Muscle layer of colon (tissue), 2 donors: ENCODE measurements around the gene SMIM1.
"Not testable (repeated sequence)": the region's sequence is repeated elsewhere in the genome, so short reads cannot be mapped to it uniquely, and the experiment has no call there.

ENCODE experiments used
- H3K27ac ChIP-seq: one replicate; pipeline ENCODE4 v1.7.0; 2013; ENCODE audit warnings: low read depth, mild to moderate bottlenecking, low read length, moderate library complexity
- H3K27me3 ChIP-seq, 2 donors: one replicate each; pipeline ENCODE4 v1.7.0; 2013; ENCODE audit warnings: low read length in 2 of 2, mild to moderate bottlenecking in 2 of 2; ENCODE audit not compliant: insufficient read depth in 2 of 2, control insufficient read depth in 1 of 2
- H3K36me3 ChIP-seq: one replicate; pipeline ENCODE4 v1.7.0; 2013; ENCODE audit warnings: mild to moderate bottlenecking, low read length; ENCODE audit not compliant: insufficient read depth
- H3K4me1 ChIP-seq: one replicate; pipeline ENCODE4 v1.7.0; 2013; ENCODE audit warnings: mild to moderate bottlenecking, low read length; ENCODE audit not compliant: insufficient read depth
- H3K4me3 ChIP-seq, 2 donors: one replicate each; pipeline ENCODE4 v1.7.0; 2013; ENCODE audit warnings: low read length in 2 of 2, low read depth in 1 of 2, mild to moderate bottlenecking in 1 of 2, moderate library complexity in 1 of 2
- H3K9ac ChIP-seq: one replicate; pipeline ENCODE4 v1.7.0; 2013; ENCODE audit warnings: low read length
- H3K9me3 ChIP-seq: one replicate; pipeline ENCODE4 v1.7.0; 2013; ENCODE audit warnings: mild to moderate bottlenecking, low read length
- donor health status: abdominal sarcoma.
- donor health status: Adenocarcinoma of cecum.

Gene SMIM1

DNA sequence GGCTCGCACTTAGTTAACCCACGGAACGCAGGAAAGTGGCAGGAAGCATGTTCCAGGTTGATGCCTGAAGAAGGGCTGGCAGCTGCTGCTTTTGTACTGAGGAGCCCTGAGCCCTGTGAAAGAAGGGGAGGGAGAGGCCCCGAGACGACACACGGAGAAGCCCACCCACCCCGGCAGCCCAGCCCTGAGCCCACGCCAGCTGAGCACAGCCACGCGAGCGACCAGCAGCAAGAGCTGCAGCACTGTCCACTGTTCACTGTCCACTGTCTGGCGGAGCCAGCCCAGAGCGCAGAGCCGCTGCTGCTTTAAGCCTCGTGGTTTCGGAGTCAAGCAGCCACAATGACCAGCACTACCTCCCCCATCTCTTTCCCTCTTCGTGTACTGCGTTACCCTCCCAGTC, 18.4 kb downstream of the SMIM1 start:
- no peak overlapping the region for H3K27ac ChIP-seq
- peaks cover 29% of the 10 kb centered on the region for H3K4me1 ChIP-seq
- H3K9ac ChIP-seq = no peak overlapping the region
- H3K27me3 ChIP-seq = no peaks in the 10 kb centered on the region
- no peak overlapping the region for H3K4me3 ChIP-seq
- H3K9me3 ChIP-seq = no peaks in the 10 kb centered on the region
- H3K36me3 ChIP-seq = peaks cover 35% of the 10 kb centered on the region

DNA sequence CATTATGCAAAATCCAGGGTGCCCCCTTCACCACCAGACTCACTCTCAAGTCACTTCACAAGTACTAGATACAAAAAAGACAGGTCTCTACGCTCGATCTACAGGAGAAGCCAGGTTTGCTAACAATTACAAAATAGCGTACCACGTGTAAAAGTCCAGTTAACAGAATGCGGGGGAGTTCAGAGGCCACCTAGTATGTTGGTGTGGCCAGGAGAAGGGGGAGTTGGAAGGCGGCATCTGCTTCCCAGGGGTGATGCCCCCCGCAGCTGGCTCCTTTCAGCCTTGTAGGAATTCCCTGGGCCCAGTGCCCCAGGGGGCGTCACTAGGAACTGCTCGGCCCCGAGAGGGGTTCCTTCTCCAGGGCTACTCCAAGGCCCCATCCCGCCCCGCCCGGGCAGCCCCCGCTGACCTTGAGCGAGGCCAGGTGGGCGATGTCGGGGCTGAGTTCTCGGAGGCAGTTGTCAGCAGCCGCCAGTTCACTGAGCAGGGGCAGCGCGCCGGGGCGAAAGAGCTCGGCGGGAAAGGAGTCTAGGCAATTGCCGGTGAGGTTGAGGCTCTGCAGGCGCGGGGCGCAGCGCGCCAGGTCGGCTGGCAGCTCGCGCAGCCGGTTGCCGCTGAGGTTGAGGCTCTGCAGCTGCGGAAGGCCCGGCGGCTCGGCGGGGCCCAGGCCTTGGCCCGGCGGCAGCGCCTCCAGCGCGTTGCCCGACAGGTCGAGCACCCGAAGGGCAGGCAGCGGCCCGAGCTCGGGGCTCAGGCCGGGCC, 23.1 kb downstream of the SMIM1 start:
- Histone ChIP-seq H3K27me3 (no peaks in the 10 kb centered on the region), H3K4me3 (peak overlapping the region; percentile 87 to 96), H3K9me3 (no peaks in the 10 kb centered on the region), H3K9ac (peak overlapping the region; percentile 61), H3K36me3 (peaks cover 5% of the 10 kb centered on the region), H3K4me1 (peaks cover 34% of the 10 kb centered on the region), H3K27ac (peak overlapping the region; percentile 73)

DNA sequence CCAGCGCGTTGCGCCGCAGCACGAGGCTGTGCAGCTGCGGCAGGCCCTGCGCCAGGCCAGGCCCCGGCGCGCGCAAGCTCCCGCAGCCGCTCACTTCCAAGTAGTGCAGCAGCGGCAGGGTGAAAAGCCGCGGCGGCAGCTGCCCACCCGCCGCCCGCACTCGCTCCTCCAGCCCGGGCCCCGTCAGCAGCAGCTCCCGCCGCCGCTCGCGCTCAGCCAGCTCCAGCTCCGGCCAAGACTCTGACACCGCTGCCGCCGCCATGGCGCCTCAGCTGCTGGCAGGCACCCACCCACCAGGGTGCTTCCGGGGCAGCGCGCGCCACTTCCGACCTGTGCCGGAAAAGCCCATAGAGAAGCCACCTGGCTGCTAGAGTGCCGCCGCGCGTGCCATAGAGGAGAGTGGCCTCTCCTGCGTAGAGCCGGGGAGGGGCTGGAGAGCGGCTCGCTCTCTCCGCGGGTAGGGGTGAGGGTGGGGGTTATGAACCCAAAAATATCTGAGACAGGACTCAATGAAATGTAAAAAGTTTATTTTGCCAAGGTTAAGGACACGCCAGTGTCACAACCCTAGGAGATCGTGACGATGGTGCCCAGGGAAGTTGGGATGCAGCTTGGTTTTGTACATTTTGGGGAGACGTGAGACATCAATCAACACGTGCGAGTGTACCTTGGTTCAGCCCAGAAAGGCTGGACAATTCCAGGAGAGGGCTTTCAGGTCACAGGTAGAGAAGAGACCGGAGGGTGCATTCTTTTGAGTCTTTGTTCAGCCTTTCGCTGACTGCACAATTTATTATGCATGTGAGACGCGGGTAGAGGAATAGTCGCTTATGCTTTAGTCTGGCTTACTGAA, 23.9 kb downstream of the SMIM1 start, which contains the start of gene LRRC47:
Gene LRRC47 (minus strand): TSS at position 284 of the 847 bp plus-strand sequence. CDS start 22 bp downstream, at position 262.
- Histone ChIP-seq H3K4me1 (peaks cover 34% of the 10 kb centered on the region), H3K9ac (peak within 1 kb of the TSS; percentile 75), H3K36me3 (peaks cover 5% of the 10 kb centered on the region), H3K27ac (peak within 1 kb of the TSS; percentile 73), H3K9me3 (no peaks in the 10 kb centered on the region), H3K4me3 (peak within 1 kb of the TSS; percentile 87 to 96), H3K27me3 (no peaks in the 10 kb centered on the region)

DNA sequence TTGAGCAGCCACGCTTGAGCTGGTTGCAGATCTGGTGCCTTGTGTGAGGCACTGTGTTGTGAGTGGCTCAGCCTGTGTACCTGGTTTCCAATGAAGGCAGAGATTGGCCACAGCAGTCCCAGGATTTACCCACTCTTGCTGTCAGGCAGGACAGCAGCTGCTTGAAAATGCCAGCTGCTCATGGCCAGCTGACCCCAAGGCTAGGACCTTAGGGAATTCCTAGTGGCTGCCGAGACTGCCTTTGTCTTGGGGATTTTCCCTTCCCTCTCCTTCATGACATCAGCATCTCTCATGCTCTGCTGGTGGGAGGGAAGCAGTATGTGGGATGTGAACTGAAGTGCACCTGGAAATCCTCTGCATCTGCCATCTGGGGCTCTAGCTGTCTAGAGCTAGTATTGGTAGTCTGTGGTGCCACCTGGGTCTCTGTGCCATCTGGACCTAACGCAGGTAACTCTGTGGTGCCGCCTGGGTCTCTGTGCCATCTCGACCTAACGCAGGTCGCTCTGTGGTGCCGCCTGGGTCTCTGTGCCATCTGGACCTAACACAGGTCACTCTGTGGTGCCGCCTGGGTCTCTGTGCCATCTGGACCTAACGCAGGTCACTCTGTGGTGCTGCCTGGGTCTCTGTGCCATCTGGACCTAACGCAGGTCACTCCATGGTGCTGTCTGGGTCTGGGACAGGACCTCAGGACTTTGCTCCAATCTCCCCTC, 27.6 kb downstream of the SMIM1 start:
- H3K4me3 ChIP-seq = no peak overlapping the region
- H3K27ac ChIP-seq = no peak overlapping the region
- no peaks in the 10 kb centered on the region for H3K9me3 ChIP-seq
- no peaks in the 10 kb centered on the region for H3K36me3 ChIP-seq
- no peaks in the 10 kb centered on the region for H3K27me3 ChIP-seq
- no peak overlapping the region for H3K9ac ChIP-seq
- peaks cover 8% of the 10 kb centered on the region for H3K4me1 ChIP-seq

DNA sequence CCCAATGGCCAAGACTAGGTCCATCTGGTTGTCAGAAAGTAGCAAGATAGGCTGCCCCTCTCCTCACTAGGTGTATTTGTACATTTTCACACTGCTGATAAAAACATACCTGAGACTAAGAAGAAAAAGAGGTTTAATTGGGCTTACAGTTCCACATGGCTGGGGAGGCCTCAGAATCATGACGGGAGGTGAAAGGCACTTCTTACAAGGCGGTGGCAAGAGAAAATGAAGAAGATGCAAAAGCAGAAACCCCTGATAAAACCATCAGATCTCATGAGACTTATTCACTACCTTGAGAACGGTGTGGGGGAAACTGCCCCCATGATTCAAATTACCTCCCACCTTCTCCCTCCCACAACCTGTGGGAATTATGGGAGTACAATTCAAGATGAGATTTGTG, 28.2 kb downstream of the SMIM1 start:
- not testable (repeated sequence) for H3K9ac ChIP-seq, H3K4me1 ChIP-seq, H3K27me3 ChIP-seq

DNA sequence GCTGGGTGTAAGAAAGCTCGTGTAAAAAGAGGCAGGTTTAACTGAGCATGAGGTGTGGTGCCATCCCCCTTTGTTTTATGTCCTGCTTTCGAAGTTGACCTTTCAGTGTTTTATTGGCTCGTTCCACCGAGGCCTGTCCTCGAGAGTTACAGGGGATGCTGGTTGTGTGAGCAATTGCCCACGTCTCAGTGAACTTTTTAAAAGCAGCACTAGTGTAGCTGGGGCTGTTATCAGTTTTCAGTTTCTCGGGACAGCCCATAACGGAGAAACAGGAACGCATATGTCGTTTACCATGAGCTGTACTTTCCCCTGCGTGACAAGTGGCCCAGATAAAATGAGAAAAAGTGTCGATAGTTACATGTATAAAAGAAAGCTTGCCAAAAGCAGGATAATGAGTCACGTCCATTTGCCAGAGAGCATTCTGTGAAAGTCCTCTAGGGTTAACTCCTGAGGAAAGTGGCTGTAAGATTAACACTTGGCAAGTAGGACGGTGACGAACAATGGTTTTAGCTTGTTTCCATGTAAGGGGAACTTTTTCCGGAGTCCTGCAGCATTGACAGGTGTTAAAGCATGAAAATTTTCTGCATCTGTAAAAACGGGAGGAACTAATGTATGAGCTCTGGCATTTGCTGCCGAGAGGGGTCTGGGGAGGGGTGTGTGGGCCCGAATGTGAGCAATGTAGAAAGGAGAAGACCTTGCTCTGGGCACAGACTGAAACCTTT, 31.5 kb downstream of the SMIM1 start:
- no peaks in the 10 kb centered on the region for H3K36me3 ChIP-seq
- H3K4me1 ChIP-seq = no peaks in the 10 kb centered on the region
- no peak overlapping the region for H3K9ac ChIP-seq
- no peaks in the 10 kb centered on the region for H3K27me3 ChIP-seq
- H3K9me3 ChIP-seq = no peaks in the 10 kb centered on the region
- no peak overlapping the region for H3K27ac ChIP-seq
- no peak overlapping the region for H3K4me3 ChIP-seq

More for the DNA sequence above, 28.2 kb downstream of the SMIM1 start:
- not testable (repeated sequence) for H3K9me3 ChIP-seq, H3K36me3 ChIP-seq, H3K4me3 ChIP-seq, H3K27ac ChIP-seq

DNA sequence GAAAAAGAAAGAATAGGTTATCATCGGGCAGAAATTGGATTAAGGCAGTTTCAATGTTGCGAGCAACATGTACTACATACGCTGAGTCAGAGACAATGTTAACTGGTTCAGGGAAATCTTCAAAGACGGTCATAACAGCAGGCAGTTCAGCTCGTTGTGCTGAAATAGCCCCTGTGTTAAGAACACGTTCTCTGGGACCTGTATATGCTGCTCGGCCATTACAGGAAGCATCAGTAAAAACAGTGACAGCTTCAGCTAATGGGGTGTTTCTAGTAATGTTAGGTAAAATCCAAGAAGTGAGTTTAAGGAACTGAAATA, 32.0 kb downstream of the SMIM1 start:
- H3K27ac ChIP-seq, H3K4me1 ChIP-seq, H3K9me3 ChIP-seq, H3K36me3 ChIP-seq, H3K9ac ChIP-seq, H3K4me3 ChIP-seq, H3K27me3 ChIP-seq: not testable (repeated sequence)

DNA sequence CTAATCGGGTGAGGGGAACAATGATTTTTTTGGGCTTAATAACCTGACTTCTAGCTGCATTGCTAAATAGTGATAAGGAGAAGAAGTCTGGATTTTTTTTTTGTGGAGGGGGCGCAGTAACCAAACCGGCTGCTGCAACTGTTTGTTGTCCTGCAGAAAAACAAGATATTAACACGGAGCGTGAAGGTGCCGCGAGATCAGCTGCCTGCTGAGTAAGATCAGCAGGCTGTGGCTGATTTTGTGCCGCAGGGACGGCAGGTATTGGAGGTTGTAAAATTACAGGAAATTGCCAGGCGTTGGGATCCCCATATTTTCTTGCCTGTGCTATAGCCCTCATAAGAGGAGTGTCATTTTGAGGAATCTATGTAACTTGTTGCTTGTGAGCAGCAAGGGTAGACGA, 32.5 kb downstream of the SMIM1 start:
- Histone ChIP-seq H3K4me3 (no peak overlapping the region), H3K27me3 (no peaks in the 10 kb centered on the region), H3K9me3 (no peaks in the 10 kb centered on the region), H3K27ac (no peak overlapping the region), H3K9ac (no peak overlapping the region), H3K36me3 (no peaks in the 10 kb centered on the region), H3K4me1 (no peaks in the 10 kb centered on the region)

DNA sequence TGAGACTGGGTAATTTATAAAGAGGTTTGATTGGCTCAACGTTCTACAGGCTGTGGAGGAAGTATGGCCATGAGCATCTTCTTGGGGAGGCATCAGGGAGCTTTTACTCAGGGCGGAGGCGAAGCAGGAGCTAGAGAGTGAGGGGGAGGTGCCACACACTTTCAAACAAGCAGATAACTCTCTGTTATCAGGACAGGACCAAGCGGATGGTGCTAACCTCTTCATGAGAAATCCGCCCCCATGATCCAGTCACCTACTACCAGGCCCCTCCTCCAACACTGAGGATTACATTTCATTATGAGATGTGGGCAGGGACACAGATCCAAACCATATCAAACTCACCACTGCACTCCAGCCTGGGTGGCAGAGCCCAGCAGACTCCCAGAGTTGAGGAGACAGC, 35.2 kb downstream of the SMIM1 start:
- no peaks in the 10 kb centered on the region for H3K4me1 ChIP-seq
- no peak overlapping the region for H3K9ac ChIP-seq
- H3K36me3 ChIP-seq = no peaks in the 10 kb centered on the region
- no peak overlapping the region for H3K4me3 ChIP-seq
- no peaks in the 10 kb centered on the region for H3K27me3 ChIP-seq
- no peak overlapping the region for H3K27ac ChIP-seq
- no peaks in the 10 kb centered on the region for H3K9me3 ChIP-seq

DNA sequence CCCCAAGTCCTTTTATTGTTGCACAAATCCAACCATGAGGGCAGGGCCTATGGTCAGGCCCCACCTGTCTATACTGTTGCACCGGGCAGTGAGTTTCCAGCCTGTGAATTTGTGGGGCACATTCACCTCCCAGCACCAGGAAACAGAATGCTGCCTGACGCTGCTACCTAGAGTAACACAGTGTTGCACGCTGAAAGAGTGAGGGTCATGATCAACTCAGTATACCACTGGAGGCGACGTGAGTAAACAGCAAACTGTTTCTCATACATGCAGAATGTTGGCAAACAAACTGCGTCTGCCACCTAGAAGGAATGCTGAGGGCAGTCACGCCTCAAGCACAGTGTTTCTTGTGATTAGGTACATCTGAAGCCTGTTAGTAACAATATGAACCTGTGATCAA, 37.1 kb downstream of the SMIM1 start:
- Histone ChIP-seq H3K36me3 (peaks cover 7% of the 10 kb centered on the region), H3K4me3 (no peak overlapping the region), H3K9ac (no peak overlapping the region), H3K27ac (no peak overlapping the region), H3K27me3 (no peaks in the 10 kb centered on the region), H3K4me1 (no peaks in the 10 kb centered on the region), H3K9me3 (no peaks in the 10 kb centered on the region)
